K562 (cell line): ENCODE data around the gene HPSE2. TPM values are rescaled to one million over a fixed set of nuclear protein-coding genes. Genes with fewer than 3 reads are reported as not detected.

Experiments
- EHMT2 ChIP-seq: fragments of 450-650 bp; IDR thresholded peaks from 2 replicates; pipeline ENCODE4 v1.6.1; 2018; ENCODE audit warnings: antibody characterized with exemption
- ZBTB40 ChIP-seq, 2 experiments: fragments of 450-650 bp in 1 of 2; sonication (generic) in 1 of 2; formaldehyde crosslinking in 1 of 2; IDR thresholded peaks; 2 replicates each; pipeline versions ENCODE4 v1.7.1 to v1.9.0; 2016 to 2022; ENCODE audit warnings: inconsistent platforms in 1 of 2, mild to moderate bottlenecking in 1 of 2, missing genetic modification reagents in 1 of 2
- polyA plus RNA-seq, 8 experiments: library from polyadenylated mRNA; depleted of rRNA in 4 of 8; stranded (reverse) in 5 of 8; unstranded in 3 of 8; fragments of >200 nt; fragmentation: Nextera tagmentation in 2 of 8; fragmentation: Illumina TruSeq in 1 of 8; extraction: Ambion mirVana in 2 of 8; extraction: Trizol in 1 of 8; gene quantifications; 2 replicates each; pipeline versions ENCODE4 v1.2.1 to v1.2.3, GENCODE V29; 2011 to 2014; ENCODE audit warnings: inconsistent platforms in 1 of 8, missing spikeins in 1 of 8
- total RNA-seq, 7 experiments: library from RNA; depleted of rRNA in 6 of 7; stranded (reverse); fragments of >200 nt in 6 of 7; fragmentation: Illumina TruSeq in 2 of 7; extraction: Trizol in 2 of 7; gene quantifications; 2 replicates each; pipeline versions ENCODE4 v1.2.1 to v1.2.3, GENCODE V29; 2011 to 2021; ENCODE audit warnings: low replicate concordance in 1 of 7

Gene HPSE2
- total and polyA plus RNA-seq, 9 of the 15 experiments (the other 6 are each of a cell fraction or from before 2014, with no cell fraction given), result 0.03 to 0.10 (median 0.04) TPM; not detected in 2

- no peak for TF ChIP-seq ZBTB40 (IDR thresholded peaks at IDR 0.05)
- TF ChIP-seq ZBTB40 (CRISPR knock-in tag; IDR thresholded peaks at IDR 0.05), result no peak
- no peak for TF ChIP-seq EHMT2
Observed at GRCh38 chr10:98511876-98512275, 723.8 kb downstream of the HPSE2 start (continued).
